HG03060 (cell line): ENCODE results near the gene HIP1R.
"Not testable (repeated sequence)": the region's sequence is repeated elsewhere in the genome, so short reads cannot be mapped to it uniquely, and the experiment has no call there.

Source experiments
- ATAC-seq: cut with Tn5 transposase; IDR thresholded peaks from one replicate; pipeline ENCODE4 v1.9.1; 2021; ENCODE audit warnings: low read depth, moderate number of reproducible peaks; ENCODE audit not compliant: unreplicated experiment

Gene HIP1R

GRCh38 chr12:122871851-122872780, 36.9 kb downstream of the HIP1R start:
- ATAC-seq, result no peak

GRCh38 chr12:122872815-122873361, 37.6 kb downstream of the HIP1R start:
- ATAC-seq, result no peak

- ATAC-seq, result no peak
Observed at GRCh38 chr12:122873540-122873939, 38.3 kb downstream of the HIP1R start.

GRCh38 chr12:122874081-122874480, 38.8 kb downstream of the HIP1R start:
- ATAC-seq, result no peak

- peak; percentile 37 for ATAC-seq
Observed at GRCh38 chr12:122875590-122876220, 40.4 kb downstream of the HIP1R start.

GRCh38 chr12:122876281-122876680, 41.0 kb downstream of the HIP1R start:
- not testable (repeated sequence) for ATAC-seq

- no peak for ATAC-seq
Observed at GRCh38 chr12:122876731-122877130, 41.5 kb downstream of the HIP1R start.

GRCh38 chr12:122878780-122879612, 43.7 kb downstream of the HIP1R start:
- no peak for ATAC-seq

GRCh38 chr12:122880155-122880667, 45.0 kb downstream of the HIP1R start:
- ATAC-seq, result no peak

- no peak for ATAC-seq
Observed at GRCh38 chr12:122880668-122881067, 45.4 kb downstream of the HIP1R start.

GRCh38 chr12:122882908-122883558, 47.8 kb downstream of the HIP1R start:
- no peak for ATAC-seq

GRCh38 chr12:122884091-122884826, 49.0 kb downstream of the HIP1R start:
- ATAC-seq, result no peak

- ATAC-seq, result no peak
Observed at GRCh38 chr12:122884860-122885259, 49.6 kb downstream of the HIP1R start.

- no peak for ATAC-seq
Observed at GRCh38 chr12:122886161-122886560, 50.9 kb downstream of the HIP1R start.

GRCh38 chr12:122886851-122887818, 51.9 kb downstream of the HIP1R start:
- no peak for ATAC-seq

- no peak for ATAC-seq
Observed at GRCh38 chr12:122887819-122888212, 52.6 kb downstream of the HIP1R start.

- no peak for ATAC-seq
Observed at GRCh38 chr12:122888232-122888752, 53.0 kb downstream of the HIP1R start.
